MV-4-11 (cell line): Measurements from ENCODE around the gene CCDC88A.
"Not testable (repeated sequence)": the region's sequence is repeated elsewhere in the genome, so short reads cannot be mapped to it uniquely, and the experiment has no call there.

Experiments used
- DNase-seq: peaks from one replicate; lab custom pipeline; 2025; lab: John Stamatoyannopoulos, UW

Gene CCDC88A, protein sequence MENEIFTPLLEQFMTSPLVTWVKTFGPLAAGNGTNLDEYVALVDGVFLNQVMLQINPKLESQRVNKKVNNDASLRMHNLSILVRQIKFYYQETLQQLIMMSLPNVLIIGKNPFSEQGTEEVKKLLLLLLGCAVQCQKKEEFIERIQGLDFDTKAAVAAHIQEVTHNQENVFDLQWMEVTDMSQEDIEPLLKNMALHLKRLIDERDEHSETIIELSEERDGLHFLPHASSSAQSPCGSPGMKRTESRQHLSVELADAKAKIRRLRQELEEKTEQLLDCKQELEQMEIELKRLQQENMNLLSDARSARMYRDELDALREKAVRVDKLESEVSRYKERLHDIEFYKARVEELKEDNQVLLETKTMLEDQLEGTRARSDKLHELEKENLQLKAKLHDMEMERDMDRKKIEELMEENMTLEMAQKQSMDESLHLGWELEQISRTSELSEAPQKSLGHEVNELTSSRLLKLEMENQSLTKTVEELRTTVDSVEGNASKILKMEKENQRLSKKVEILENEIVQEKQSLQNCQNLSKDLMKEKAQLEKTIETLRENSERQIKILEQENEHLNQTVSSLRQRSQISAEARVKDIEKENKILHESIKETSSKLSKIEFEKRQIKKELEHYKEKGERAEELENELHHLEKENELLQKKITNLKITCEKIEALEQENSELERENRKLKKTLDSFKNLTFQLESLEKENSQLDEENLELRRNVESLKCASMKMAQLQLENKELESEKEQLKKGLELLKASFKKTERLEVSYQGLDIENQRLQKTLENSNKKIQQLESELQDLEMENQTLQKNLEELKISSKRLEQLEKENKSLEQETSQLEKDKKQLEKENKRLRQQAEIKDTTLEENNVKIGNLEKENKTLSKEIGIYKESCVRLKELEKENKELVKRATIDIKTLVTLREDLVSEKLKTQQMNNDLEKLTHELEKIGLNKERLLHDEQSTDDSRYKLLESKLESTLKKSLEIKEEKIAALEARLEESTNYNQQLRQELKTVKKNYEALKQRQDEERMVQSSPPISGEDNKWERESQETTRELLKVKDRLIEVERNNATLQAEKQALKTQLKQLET (N-terminal part only)

DNA sequence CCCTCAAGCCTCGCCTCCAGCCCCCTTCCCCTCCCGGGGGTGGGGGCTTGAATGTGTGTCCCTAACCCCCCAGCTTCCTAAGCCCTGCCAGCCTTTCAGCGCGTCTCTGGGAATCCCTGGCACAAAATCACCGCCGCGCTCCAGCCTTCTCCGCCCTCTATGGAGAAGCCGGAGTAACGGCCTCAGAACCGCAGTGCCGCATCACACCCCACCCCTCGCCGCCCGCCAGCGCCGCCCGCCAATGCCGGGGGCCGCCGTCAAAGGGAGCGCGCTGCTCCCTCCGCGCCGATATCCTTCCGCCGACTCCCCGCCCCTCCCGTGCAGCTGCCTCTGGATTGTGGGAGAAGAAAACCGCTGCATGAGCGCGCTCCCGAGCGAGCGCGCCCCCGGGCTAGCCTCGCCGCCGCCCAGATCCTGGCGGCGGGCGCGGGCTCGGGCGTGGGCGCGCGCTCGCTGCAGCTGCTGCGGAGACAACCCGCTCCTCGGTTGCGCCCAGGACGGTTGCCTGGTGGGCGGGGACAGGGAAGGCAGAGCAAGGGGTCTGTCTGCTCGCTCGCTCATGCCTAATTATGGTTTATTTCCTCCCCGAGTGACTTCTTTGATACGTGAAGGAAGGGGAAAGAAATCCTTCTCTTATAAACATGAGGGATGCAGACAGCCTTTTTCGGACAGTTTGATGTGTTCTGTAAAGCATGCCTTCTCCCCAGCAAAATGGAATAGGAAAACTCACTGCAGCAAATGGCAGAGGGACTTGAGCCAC, at the start of gene CCDC88A:
TSS of gene CCDC88A (minus strand) at position 178 of the 760 bp plus-strand sequence. CDS start 777 bp downstream, outside the sequence.
- peak; percentile 91 for DNase-seq

DNA sequence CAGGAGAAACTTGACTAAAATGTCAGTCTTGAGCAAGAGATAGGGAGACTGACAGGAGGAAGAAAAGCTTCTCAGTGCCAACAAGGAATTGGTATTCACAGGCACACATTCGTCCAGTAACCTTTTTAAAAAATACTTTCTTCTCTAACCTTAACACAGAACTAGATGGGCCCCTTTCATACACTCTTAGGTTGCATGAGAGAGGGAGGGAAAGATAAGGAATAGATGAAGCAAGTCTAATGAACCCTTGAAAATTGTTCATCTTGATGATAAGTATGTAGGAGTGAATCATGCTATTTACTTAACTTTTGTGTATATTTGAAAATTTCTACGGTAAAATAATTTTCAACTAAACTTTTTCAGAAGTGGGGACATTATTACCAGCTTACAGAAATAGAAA, 42.0 kb upstream of the CCDC88A start:
- no peak for DNase-seq

DNA sequence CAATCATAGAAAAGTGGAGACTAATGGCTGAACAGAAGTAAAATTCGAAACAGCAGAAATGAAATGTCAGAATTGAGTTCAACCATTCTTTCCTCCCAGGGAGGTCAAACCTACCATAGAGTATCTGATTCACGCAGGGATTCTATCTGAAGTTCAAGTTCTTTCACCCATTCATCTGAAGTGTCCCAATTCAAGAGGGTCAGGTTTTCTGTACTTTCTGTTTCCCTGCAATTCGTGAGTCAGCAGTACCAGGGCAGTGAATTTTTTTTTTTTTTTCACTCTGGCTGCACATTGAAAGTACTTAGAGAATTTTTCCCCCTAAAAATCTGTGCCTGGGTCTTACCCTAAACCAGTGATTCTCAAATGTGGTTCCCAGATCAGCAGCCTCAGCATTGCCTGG, 40.9 kb upstream of the CCDC88A start:
- no peak for DNase-seq

DNA sequence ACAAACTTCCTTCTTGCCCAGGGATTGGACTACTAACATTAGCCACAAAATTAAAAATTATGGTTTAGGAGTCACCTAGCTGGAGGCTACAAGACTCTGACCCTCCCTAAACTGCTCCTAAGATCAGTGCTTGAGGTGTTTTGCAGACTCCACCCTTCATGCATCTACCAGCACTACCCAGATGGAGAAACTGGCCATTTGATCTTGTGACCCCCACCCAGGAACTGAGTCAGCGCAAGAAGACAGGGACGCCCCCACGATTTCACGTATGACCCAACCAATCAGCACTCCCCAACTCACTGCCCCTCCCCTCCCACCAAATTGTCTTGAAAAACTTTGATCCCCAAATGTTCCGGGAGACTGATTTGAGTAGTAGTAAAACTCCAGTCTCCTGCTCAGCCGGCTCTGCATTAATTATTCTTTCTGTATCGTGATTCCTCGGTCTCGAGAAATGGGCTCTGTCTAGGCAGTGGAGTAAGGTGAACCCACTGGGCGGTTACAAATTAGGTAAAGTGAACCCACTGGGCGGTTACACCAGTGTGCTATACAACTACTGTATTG, 40.1 kb upstream of the CCDC88A start:
- DNase-seq = no peak

DNA sequence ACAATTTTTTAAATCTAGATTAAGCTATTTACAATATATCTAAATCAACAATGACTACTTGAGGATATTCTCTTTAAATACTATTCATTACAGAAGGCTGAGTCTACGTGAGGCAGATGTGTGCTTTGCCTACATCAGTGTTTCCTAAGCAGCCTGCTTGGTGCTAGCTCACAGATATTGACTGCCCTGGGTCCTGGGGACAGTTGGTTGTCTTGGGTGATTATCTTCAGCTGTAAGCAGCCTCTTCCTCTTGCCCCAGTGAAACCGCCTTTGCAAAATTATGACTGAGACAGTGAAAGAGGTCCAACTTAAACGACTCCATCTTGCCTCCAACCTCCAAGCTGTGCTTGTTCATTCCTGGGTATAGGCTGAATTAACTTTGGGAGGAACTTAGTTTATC, 39.6 kb upstream of the CCDC88A start:
- no peak for DNase-seq

DNA sequence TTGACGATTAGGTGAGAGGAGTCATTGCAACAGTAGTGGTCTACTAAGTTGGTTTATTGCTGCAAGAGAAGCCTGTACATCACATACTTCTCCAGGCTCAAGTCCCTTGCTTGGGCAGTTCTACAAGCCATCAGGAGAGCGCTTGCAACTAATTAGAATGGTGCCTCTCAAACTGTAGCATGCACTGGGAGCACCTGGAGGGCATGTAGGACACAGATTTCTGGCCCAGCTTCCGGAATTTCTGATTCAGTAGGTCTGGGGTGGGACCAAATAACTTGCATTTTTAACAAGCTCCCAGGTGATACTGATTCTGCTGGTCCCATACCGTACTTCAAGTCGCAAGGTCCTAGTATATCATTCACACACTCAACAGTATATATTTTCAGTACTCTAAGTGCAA, 34.5 kb upstream of the CCDC88A start:
- no peak for DNase-seq

DNA sequence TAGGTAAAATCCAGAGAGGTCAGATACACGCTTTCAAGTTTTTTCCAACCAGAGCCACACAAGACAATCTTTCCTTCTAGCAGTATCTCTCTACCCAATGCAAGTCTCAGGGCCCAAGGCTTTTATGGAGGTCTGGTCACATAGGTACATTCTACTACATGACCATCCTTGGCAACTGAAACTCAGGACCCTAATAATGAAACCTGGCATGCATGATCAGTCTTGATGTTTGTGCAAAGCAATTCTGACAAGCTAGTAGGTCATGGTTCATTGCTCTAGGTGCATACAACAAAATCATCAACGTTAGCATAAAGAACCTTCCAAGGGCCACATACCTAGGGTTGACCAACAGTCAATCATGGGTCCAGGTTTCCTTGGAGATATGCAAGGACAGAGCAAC, 33.2 kb upstream of the CCDC88A start:
- DNase-seq = no peak

DNA sequence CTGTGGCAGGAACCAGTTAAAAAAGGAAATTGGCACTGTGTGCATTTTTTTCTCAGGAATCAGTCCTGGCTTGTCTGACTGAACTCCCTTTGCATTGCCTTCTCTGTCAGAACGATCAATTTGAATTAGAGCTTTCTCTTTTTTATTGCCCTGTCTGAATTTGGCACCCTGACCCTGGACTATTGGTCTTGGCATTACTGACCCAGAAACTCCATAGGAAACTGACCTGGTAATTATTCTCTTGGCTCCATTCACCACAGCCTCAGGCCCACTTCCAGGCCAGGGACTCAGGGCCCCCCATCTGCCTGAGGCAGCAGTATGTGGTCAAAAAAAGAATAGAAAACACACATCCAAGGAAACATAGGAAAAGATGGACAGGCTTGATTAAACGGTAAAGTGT, 32.0 kb upstream of the CCDC88A start:
- DNase-seq = no peak

DNA sequence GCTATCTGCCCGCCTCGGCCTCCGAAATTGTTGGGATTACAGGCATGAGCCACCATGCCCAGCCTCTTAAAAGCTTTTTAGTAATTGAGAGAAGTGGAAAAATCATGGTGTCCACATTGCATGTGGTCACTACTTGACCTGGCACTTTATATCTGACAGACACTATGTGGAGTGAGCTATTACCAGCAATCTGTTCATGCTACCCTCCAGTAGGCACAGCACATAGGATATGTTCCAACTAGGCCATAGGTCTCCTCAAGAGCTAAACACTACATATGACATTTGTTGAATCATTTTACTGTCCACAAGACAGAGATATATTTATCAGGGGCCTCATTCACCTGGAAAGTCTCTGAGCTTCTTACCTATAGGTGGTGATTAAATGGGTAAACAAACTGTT, 30.4 kb upstream of the CCDC88A start:
- not testable (repeated sequence) for DNase-seq

DNA sequence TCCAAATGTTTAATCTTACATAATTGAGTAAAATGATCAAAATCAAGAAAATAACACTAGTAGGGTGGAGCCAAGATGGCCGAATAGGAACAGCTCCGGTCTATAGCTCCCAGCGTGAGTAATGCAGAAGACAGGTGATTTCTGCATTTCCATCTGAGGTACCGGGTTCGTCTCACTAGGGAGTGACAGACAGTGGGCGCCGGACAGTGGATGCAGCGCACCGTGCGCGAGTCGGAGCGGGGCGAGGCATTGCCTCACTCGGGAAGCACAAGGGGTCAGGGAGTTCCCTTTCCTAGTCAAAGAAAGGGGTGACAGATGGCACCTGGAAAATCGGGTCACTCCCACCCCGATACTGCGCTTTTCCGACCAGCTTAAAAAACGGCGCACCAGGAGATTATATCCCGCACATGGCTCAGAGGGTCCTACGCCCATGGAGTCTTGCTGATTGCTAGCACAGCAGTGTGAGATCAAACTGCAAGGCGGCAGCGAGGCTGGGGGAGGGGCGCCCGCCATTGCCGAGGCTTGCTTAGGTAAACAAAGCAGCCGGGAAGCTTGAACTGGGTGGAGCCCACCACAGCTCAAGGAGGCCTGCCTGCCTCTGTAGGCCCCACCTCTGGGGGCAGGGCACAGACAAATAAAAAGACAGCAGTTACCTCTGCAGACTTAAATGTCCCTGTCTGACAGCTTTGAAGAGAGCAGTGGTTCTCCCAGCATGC, 22.5 kb upstream of the CCDC88A start:
- not testable (repeated sequence) for DNase-seq

DNA sequence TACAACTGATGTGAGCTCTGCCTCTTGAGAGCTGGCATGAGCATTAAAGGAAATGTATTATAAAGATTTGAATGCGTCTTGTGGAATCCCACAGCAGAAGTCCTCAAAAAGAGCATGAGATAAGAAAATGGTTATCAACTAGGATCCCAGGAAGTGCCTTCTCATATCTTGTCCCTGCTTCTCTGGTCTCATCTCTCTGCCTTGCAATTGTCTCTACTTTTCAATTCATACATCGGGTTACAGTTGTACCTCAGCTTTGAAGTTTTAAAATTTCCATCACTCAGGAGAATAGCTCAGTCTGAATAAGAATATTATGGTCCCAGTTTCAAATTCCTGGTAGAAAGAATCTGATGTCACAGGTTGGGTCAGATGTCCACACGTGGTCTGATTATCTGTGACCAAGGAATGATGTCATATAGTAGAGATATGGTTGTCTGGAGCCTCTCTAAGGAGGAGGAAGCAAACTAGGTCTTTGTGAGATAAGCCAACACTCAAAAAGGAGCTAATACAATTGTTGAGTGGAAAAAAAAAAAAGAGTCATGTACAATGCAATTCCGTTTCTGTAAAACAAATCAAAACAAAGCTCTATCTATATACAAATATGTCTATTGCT, 21.7 kb upstream of the CCDC88A start:
- DNase-seq = no peak

DNA sequence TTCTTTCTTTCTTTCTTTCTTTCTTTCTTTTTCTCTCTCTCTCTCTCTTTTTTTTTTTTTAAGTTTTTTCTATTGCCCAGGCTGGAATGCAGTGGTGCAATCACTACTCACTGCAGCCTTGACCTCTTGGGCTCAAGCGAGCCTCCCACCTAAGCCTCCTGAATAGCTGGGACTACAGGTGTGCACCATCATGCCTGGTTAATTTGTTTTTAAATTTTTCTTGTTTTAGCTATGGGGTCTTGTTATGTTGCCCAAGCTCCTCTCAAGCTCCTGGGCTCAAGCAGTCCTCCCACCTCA, 19.4 kb upstream of the CCDC88A start:
- no peak for DNase-seq

DNA sequence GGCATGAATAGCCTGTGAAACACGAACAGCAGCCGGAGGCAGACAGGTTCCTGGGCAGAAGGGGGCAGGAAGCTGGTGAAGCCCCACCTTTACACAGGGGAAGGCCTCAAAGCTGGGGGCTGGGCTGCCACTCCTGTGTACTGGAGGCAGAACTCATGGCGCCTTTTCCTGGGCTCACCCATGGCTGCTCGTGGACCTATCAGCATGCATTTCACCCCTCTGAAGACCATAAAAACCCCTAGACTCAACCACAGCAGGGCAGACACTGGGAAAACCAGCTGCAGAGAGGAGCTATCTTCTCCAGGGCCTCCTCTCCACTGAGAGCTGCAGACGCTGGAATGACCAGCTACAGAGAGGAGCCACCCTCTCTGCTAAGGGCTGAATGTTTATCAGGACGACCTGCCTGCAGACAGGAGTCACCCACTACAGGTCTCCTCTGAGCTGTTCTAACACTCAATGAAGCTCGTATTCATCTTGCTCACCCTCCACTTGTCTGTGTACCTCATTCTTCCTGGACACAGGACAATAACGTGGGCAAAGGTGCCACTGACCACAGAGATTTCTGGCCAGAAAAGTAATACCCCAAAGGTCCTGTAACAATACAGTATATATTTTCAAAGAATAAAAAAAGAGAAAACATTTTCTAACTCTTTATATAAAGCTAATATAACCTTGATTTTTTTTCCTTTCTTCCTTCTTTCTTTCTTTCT, 18.9 kb upstream of the CCDC88A start:
- DNase-seq = no peak

DNA sequence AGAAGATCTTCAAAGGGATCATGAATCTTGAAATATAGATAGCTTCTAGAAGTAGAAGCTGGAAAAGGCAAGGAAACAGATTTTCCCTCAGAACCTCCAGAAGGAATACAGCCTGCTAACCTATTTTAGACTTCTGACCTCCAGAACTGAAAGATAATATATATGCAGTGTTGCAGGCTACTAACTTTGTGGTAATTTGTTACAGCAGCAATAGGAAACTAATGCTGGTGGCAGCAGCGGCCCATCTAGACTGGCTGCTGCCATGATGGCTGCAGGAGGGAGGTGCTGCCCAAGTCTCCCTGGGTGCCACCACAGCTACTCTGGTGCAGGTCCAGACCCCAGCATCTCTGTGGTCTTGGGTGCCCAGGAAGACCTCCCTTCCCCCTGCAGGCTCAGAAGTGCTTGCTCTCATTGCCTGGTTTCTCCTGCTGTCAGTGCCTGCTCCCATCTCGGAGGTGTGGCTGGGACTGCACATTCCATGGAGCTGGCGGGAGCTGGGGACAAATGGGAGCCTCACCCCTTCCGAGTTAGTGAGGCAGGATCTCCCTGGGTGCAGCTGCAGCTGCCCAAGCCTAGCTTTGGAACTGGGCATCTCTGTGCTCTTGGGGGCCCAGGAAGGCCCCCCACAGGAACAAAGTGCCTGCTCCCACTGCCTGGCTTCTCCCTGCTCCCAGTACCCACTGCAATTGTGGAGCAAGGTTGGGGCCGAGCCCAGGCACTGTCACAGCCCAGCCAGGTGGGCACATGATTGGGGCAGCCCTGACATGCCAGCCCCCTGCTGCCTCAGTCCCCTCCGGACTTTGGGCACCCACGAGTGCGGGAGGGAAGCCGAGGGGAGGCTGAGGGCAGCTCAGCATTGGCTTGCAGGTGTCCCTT, 18.1 kb upstream of the CCDC88A start:
- no peak for DNase-seq

DNA sequence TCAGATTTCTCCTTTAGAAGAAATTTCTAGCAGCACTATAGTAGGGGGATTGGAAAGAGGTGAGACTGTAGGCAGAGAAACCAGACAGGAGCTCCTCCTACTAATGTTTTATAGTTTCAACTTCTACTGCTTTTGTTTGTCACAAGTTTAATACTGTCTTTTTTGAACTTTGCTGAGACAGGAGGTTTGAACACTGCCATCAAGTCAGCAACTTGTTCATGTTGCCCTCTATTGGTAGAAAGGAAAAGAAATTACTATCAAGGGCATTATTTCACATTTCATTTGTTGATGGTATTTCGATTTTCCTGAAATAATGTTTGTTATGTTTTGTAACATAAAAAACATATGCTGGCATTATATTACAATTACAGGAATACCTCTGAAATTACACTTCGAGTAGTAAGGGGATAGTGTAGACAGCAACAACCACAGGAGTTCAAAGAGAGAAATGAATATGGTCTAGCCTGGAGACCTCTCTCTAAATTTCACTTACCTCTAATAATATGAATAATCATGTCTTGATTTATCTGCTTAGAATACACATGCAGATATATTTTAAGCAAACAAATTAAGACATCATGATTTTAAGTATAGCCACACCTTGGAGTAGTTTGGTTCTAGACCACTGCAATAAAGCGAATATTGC, 12.4 kb upstream of the CCDC88A start:
- DNase-seq = peak; percentile 53

DNA sequence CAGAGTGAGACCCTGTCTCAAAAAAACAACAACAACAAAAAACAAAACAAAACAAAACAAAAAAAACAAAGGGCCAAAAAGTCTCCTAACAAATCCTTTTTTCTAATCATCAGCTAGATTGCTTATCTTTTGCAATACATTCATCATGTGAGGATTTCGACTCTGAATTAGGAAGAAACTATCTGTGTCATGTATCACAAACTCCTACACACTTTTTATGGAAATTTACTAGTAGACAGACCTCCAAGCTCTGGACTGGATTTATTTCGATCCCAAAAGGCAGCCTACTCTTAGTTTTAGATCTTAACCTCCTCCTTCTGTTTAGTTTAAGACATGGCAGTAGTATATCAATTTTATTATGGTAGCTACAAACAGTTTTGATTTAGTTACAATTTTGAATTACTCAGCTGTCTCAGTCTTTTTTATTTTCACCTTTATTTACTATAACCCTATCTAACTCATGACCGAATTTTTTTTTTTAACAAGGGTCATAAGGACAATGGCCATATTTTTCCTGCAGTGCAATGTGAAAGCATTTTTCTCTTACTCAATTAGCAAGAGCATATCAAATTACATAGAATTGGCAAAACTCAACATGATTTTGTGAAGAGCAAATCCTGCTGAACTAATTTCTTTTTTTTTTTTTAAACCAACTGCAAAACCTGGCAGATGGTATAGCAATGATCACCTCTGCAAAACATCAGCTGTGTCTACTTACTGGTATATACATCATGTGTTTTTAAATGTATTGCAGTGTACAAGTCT, 10.7 kb upstream of the CCDC88A start:
- DNase-seq = no peak

DNA sequence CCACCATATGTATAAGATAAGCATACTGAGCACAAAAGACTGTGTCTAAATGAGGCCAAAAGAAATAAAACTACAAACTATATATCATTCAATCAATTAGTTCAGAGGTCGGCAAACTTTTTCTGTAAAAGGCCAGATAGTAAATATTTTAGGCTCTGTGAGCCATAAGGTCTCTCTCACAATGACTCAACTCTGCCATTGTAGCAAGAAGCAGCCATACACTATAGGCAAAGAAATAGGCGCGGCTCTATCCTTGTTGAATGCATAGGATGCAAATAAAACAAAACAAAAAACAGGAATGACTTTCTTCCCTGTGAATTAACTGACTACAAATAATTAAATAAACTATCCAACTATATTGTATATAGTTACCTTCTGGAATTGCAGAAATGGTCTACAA, 8.6 kb upstream of the CCDC88A start:
- no peak for DNase-seq

DNA sequence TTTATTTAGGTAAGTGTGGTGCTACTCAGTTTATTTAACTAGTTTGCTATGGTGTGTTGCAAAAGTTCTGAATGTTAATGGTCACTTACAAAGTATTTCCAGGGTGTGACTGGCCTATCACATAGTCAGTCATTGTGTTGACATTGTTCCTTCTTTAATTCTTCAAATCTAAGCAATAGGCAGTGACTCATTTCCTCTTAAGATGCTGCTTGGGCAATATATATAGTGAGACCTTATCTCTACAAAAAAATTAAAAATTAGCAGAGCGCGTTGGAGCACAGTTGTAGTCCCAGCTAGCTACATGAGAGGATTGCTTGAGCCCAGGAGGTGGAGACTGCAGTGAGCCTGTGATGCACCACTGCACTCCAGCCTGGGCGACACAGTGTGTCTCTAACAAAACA, 5.8 kb upstream of the CCDC88A start:
- DNase-seq = peak; percentile 88
